ENCODE measurements around the gene ING3.
A peak's percentile ranks its signal among the peaks of the same experiment; 100 is the strongest.

Gene ING3

DNA sequence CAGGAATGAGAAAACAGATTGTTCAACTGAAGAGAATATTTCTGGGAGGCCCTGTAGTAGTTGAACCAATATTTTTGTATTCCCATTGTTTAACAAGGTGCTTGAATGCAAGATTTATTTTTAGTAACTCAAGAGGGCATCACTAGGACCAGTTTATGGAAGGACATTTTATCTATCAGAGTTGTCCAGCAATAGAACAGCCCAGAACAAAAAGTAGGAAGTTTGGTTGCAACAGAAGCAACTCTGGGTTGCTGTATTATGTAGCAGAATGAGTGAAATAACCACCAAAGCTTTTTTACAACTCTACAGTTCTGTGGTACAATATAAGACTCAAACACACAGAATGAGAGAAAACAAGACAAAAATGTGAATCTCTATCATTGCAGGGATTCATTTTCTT is 72.6 kb downstream of the ING3 start:
- Histone ChIP-seq H3K4me1 (ENCODE audit: insufficient read depth, low read length) (no peaks in the 10 kb centered on the region), H2AFZ (ENCODE audit: low read depth, low read length) (no peak overlapping the region), H3K9me3 (ENCODE audit: low read length) (peaks cover 2% of the 10 kb centered on the region), H3K27me3 (ENCODE audit: insufficient read depth, low read length) (no peaks in the 10 kb centered on the region), H3K4me3 (ENCODE audit: low read length) (no peak overlapping the region), H3K36me3 (ENCODE audit: insufficient read depth, low read length) (no peaks in the 10 kb centered on the region)

DNA sequence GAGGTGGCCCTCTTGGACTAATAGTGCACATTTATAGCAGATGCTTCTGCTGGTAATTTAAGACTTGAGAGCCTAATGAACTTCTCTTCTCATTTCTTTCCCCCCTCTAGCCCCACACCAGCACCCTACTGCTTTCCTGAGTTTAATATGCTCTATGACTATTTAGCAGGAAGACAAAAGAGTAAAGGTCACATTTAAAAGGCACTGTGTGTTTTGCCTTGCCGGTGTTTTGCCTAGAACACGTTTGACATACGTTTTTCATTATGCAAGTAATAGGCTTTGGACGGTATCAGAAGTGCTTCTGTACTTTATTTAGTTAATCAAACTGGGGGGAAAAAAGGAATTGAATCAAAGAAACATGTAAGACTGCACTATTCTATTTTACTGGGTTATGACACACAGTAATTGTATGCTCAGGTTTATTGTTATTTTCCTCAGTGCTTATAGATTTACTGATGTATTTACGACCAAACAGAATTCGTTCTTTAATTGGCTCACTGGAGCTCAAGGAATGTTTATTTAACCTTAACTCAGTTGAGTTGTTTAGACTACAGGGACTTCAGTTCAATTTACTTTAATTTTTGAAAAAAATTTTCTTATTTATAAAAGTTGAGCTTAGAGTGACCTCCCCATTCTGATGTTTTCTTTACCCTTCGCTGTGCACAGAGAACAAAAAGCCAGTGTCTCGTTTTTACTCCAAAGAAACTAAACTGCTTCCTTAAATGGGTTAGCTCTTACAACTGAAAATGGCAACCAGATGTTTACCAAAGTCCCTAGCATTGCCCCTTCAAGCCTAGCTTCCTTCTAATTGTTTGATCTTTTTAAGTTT is 73.3 kb downstream of the ING3 start:
- no peaks in the 10 kb centered on the region for H3K27me3 ChIP-seq (ENCODE audit: insufficient read depth, low read length)
- no peaks in the 10 kb centered on the region for H3K4me1 ChIP-seq (ENCODE audit: insufficient read depth, low read length)
- no peaks in the 10 kb centered on the region for H3K36me3 ChIP-seq (ENCODE audit: insufficient read depth, low read length)
- peaks cover 2% of the 10 kb centered on the region for H3K9me3 ChIP-seq (ENCODE audit: low read length)
- H2AFZ ChIP-seq (ENCODE audit: low read depth, low read length) = peak overlapping the region; percentile 38
- H3K4me3 ChIP-seq (ENCODE audit: low read length) = no peak overlapping the region

GRCh38 chr7:121024611-121025010 is 74.0 kb downstream of the ING3 start:
- Histone ChIP-seq H3K9me3 (ENCODE audit: low read length) (peaks cover 2% of the 10 kb centered on the region), H3K4me3 (ENCODE audit: low read length) (no peak overlapping the region), H3K4me1 (ENCODE audit: insufficient read depth, low read length) (no peaks in the 10 kb centered on the region), H3K36me3 (ENCODE audit: insufficient read depth, low read length) (no peaks in the 10 kb centered on the region), H2AFZ (ENCODE audit: low read depth, low read length) (peak overlapping the region; percentile 38), H3K27me3 (ENCODE audit: insufficient read depth, low read length) (no peaks in the 10 kb centered on the region)

GRCh38 chr7:121026159-121026558 is 75.6 kb downstream of the ING3 start:
- Histone ChIP-seq H3K4me3 (ENCODE audit: low read length) (no peak overlapping the region), H3K27me3 (ENCODE audit: insufficient read depth, low read length) (no peaks in the 10 kb centered on the region), H3K36me3 (ENCODE audit: insufficient read depth, low read length) (no peaks in the 10 kb centered on the region), H3K9me3 (ENCODE audit: low read length) (peaks cover 2% of the 10 kb centered on the region), H3K4me1 (ENCODE audit: insufficient read depth, low read length) (no peaks in the 10 kb centered on the region), H2AFZ (ENCODE audit: low read depth, low read length) (no peak overlapping the region)

- no peak overlapping the region for H3K4me3 ChIP-seq (ENCODE audit: low read length)
- H3K36me3 ChIP-seq (ENCODE audit: insufficient read depth, low read length) = no peaks in the 10 kb centered on the region
- H3K9me3 ChIP-seq (ENCODE audit: low read length) = peaks cover 2% of the 10 kb centered on the region
- no peaks in the 10 kb centered on the region for H3K4me1 ChIP-seq (ENCODE audit: insufficient read depth, low read length)
- no peaks in the 10 kb centered on the region for H3K27me3 ChIP-seq (ENCODE audit: insufficient read depth, low read length)
- H2AFZ ChIP-seq (ENCODE audit: low read depth, low read length) = no peak overlapping the region
Observed at GRCh38 chr7:121026577-121027111, 76.1 kb downstream of the ING3 start.
